HG03571 (cell line): ENCODE measurements around the gene TOR4A.

Experiments used
- ATAC-seq: cut with Tn5 transposase; IDR thresholded peaks from one replicate; pipeline ENCODE4 v1.9.1; 2021; ENCODE audit not compliant: unreplicated experiment

Gene TOR4A

GRCh38 chr9:137277329-137278041 is at the start of gene TOR4A:
Gene TOR4A, plus strand, starts transcription at chr9:137277726. Its CDS starts 964 bp downstream, at chr9:137278690.
- peak; percentile 58 for ATAC-seq

- ATAC-seq = no peak
Measured at GRCh38 chr9:137227853-137228505, 49.5 kb upstream of the TOR4A start.

DNA sequence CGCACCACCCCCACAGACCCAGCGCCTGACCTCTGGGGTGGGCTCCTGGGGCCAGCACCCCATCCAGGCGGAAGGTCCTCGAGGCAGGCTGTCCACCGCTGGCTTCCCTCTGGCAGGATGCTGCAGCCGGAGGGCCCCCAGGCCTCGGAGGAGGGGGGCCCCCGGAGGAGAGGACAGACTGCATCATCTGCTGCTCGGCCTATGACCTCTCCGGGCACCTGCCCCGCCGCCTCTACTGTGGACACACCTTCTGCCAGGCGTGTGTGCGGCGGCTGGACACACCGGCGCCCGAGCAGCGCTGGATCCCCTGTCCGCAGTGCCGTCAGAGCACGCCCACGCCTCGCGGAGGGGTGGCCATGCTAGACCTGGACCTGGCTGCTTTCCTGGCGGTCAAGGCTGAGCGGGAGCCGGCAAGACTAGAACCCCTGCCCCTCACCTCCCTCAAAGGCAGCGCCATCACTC is 49.0 kb upstream of the TOR4A start:
- no peak for ATAC-seq

- no peak for ATAC-seq
Measured at GRCh38 chr9:137228968-137229896, 48.3 kb upstream of the TOR4A start.

GRCh38 chr9:137229903-137230704 is 47.4 kb upstream of the TOR4A start:
- ATAC-seq = no peak

DNA sequence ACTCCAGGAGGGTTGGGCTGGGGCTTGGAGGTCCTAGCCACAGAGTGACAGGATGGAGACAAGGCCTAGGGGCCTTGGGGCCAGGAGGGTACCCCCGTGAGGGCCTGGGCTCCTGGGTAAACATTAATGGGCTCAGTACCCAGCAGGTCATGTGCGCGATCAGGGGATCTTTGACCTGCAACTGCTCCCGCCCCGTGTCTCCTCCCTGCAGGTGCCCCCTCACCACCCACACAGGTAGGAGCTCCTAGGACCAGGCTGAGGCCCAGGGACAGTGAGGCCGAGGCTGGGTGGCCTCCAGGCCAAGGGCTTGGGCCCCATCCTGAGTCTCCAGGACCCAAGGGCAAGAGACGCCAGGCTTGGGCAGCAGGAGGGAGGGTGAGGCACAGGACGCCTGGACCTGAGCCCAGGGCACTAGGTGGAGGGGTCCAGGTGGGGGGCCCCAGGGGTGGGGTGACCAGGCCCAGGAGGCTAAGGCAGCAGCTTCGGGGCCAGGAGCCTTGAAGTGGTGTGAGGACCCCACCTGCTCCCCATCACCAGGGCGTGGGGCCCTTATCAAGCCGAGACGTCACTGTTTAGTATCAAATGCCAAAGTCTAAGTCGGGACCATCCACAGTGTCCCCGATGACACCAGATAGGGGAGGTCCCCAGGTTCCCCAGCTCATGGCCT is 46.7 kb upstream of the TOR4A start, which contains the start of gene SLC34A3:
Gene SLC34A3 (plus strand): TSS at position 197 of the 667 bp plus-strand sequence. CDS start 802 bp downstream, outside the sequence.
- ATAC-seq = no peak

GRCh38 chr9:137231372-137232039 is 46.0 kb upstream of the TOR4A start:
- no peak for ATAC-seq

GRCh38 chr9:137232101-137232500 is 45.4 kb upstream of the TOR4A start:
- no peak for ATAC-seq

- no peak for ATAC-seq
Measured at GRCh38 chr9:137232510-137232909, 45.0 kb upstream of the TOR4A start.

GRCh38 chr9:137233143-137233980 is 44.2 kb upstream of the TOR4A start:
- no peak for ATAC-seq

DNA sequence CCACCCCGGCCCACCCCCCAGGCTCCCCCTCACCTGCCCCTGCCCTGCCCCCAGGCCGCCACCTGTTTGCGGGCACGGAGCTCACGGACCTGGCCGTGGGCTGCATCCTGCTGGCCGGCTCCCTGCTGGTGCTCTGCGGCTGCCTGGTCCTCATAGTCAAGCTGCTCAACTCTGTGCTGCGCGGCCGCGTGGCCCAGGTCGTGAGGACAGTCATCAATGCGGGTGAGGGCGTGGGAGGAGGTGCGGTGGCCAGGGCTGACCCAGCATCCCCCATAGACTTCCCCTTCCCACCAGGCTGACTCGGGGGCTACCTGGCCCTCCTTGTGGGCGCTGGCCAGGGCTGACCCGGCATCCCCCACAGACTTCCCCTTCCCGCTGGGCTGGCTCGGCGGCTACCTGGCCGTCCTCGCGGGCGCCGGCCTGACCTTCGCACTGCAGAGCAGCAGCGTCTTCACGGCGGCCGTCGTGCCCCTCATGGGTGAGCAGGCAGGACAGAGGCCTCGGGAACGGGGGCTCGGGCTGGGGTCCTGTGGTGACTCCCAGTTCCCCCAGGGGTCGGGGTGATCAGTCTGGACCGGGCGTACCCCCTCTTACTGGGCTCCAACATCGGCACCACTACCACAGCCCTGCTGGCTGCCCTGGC is 43.4 kb upstream of the TOR4A start:
- no peak for ATAC-seq

DNA sequence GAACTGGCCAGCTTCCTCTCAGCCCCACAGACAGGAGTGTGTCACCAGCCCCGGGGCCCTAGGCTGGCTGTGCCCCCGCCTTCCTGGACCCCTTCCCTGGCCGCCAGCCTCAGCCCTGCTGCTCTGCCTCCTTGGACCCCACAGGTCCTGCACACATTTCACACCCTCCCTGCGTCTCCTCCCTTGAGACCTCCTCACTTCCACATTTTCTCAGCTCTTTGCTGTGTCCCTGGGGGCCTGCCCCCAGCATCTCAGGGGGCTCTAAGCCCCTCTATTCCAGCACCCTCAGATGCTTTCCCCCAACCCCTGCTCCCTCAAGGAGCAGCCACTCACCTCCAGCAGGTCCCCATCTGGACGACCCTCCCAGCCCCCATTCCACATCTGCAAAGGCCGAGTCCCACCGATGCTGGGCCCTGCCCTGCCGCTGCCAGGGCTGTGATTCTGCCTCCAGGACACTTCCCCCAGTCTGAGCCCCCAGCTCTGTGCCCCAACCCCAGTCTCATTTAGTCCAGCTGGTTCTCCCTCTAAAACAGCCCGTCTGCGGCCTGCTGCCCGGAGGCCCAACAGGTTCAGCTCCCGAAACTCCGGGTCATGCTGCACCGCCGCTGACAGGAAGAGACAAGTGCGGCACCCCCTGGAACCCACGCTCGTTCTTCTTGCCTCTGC is 42.6 kb upstream of the TOR4A start:
- ATAC-seq = no peak

DNA sequence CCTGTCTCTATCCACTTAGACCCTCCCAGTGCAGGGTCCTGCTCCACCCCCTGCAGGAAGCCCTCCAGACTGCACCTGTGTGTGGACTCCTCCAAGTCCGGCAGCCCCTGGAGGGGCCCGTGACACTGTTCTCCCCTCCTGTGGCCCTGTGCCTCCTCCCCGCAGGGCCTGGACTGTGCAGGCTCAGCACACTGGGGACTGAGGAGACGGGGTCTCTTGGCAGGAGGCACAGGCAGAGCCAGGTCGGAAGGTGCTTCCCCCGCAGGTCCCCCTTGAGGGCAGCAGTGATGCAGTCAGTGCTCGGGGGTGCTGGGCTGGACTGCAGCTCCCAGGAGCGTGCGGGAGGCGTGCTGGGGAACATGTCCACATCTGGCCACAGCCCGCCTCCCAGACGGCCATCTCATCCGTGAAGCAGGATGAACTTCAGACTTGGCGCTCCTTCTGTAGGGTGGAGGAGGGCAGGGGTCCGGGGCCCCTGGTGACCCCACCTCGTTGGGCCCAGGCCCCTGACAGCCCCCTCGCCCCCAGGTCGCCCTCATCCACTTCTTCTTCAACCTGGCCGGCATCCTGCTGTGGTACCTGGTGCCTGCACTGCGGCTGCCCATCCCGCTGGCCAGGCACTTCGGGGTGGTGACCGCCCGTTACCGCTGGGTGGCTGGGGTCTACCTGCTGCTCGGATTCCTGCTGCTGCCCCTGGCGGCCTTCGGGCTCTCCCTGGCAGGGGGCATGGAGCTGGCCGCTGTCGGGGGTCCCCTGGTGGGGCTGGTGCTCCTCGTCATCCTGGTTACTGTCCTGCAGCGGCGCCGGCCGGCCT is 41.9 kb upstream of the TOR4A start:
- no peak for ATAC-seq

DNA sequence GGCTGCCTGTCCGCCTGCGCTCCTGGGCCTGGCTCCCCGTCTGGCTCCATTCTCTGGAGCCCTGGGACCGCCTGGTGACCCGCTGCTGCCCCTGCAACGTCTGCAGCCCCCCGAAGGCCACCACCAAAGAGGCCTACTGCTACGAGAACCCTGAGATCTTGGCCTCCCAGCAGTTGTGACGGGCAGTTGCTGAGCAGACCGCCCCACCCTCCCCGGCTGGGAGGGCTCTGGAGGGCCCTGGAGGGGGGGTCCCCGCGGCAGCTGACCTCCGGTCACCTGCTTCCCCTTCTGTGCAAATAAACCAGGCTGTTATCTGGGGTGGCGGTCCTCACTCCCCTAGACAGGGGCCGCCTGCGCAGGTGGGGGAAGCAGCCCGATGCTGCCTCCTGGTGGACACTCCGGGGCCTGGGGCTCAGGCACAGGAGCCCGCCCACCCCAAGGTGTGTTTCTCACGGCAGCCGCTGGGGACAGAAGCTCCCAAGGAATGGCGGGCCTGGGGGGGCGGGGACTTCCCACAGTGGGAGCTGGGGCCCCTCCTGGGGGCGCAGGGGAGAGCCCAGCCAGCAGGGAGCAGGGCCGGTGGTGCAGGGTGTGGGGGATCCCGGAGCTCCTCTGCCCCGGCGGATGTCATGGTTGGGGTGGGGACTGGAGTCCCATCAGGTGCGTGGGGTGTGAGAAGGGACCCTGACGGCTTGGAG is 41.1 kb upstream of the TOR4A start:
- ATAC-seq = no peak

- no peak for ATAC-seq
Measured at GRCh38 chr9:137236936-137237421, 40.5 kb upstream of the TOR4A start.
